Measurements from ENCODE around the gene RMRP. TPM values are rescaled to one million over a fixed set of nuclear protein-coding genes. Genes with fewer than 3 reads are reported as not detected.

RMRP gene
- total and polyA plus RNA-seq, 2 experiments from 2014 or later = 15.3 to 8,626 TPM

GRCh38 chr9:35619800-35620158 is 38.0 kb downstream of the RMRP start:
- Mint-ChIP-seq H3K4me1 (peaks cover 14% of the 10 kb centered on the region), H3K27me3 (ENCODE audit: insufficient read depth, low read depth, poor library complexity) (peaks cover 37% of the 10 kb centered on the region), H3K9me3 (no peaks in the 10 kb centered on the region), H3K27ac (no peak overlapping the region), H3K36me3 (ENCODE audit: low read depth) (no peaks in the 10 kb centered on the region), H3K4me3 (no peak overlapping the region)
- no peak overlapping the region for H3K4me3 ChIP-seq
- H4K20me1 ChIP-seq (replicated peaks; ENCODE audit: insufficient read depth) = no peaks in the 10 kb centered on the region
- no peaks in the 10 kb centered on the region for H3K9me2 ChIP-seq (ENCODE audit: insufficient read depth)
- no peak overlapping the region for H3K27ac ChIP-seq (ENCODE audit: low read depth)
- DNase-seq (ENCODE audit: low spot score) = no peak
- no peaks in the 10 kb centered on the region for H3K36me3 ChIP-seq (ENCODE audit: insufficient read depth)
- peaks cover 33% of the 10 kb centered on the region for H3K27me3 ChIP-seq (ENCODE audit: insufficient read depth)
- H3K4me1 ChIP-seq (ENCODE audit: insufficient read depth) = peaks cover 14% of the 10 kb centered on the region
- no peak overlapping the region for H3K4me2 ChIP-seq
- H2AFZ ChIP-seq = no peak overlapping the region
- ATAC-seq = no peak
- peaks cover 17% of the 10 kb centered on the region for H3F3A ChIP-seq (replicated peaks; ENCODE audit: low read depth)
- TF ChIP-seq ZNF114 (CRISPR knock-in tag; IDR thresholded peaks at IDR 0.05) (no peak), ETS1 (IDR thresholded peaks at IDR 0.05) (no peak), EZH2 (IDR thresholded peaks at IDR 0.05; ENCODE audit: low read depth, unreplicated experiment) (no peak), ZNF462 (CRISPR knock-in tag; IDR thresholded peaks at IDR 0.05) (no peak), JUNB (IDR thresholded peaks at IDR 0.05; ENCODE audit: unreplicated experiment) (no peak), ZNF331 (CRISPR knock-in tag; IDR thresholded peaks at IDR 0.05; ENCODE audit: low read depth) (no peak), CTCF (conservative IDR thresholded peaks at IDR 0.05; ENCODE audit: low read depth in 2 of 2) (no peak), CREB1 (CRISPR knock-in tag; IDR thresholded peaks at IDR 0.05; ENCODE audit: low read depth) (no peak), NANOG (IDR thresholded peaks at IDR 0.05; ENCODE audit: borderline replicate concordance) (no peak), STAT1 (IDR thresholded peaks at IDR 0.05; ENCODE audit: unreplicated experiment) (no peak), EZH2phosphoT487 (IDR thresholded peaks at IDR 0.05; ENCODE audit: unreplicated experiment) (no peak), POLR2AphosphoS5 (IDR thresholded peaks at IDR 0.05; ENCODE audit: low read depth) (no peak)
- TF ChIP-seq, protein P1, sequence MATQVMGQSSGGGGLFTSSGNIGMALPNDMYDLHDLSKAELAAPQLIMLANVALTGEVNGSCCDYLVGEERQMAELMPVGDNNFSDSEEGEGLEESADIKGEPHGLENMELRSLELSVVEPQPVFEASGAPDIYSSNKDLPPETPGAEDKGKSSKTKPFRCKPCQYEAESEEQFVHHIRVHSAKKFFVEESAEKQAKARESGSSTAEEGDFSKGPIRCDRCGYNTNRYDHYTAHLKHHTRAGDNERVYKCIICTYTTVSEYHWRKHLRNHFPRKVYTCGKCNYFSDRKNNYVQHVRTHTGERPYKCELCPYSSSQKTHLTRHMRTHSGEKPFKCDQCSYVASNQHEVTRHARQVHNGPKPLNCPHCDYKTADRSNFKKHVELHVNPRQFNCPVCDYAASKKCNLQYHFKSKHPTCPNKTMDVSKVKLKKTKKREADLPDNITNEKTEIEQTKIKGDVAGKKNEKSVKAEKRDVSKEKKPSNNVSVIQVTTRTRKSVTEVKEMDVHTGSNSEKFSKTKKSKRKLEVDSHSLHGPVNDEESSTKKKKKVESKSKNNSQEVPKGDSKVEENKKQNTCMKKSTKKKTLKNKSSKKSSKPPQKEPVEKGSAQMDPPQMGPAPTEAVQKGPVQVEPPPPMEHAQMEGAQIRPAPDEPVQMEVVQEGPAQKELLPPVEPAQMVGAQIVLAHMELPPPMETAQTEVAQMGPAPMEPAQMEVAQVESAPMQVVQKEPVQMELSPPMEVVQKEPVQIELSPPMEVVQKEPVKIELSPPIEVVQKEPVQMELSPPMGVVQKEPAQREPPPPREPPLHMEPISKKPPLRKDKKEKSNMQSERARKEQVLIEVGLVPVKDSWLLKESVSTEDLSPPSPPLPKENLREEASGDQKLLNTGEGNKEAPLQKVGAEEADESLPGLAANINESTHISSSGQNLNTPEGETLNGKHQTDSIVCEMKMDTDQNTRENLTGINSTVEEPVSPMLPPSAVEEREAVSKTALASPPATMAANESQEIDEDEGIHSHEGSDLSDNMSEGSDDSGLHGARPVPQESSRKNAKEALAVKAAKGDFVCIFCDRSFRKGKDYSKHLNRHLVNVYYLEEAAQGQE (IDR thresholded peaks at IDR 0.05; ENCODE audit: unreplicated experiment) = no peak
- H3K79me2 ChIP-seq (replicated peaks; ENCODE audit: insufficient read depth) = no peaks in the 10 kb centered on the region
